HepG2 (cell line): ENCODE measurements around the gene C2. TPM values are rescaled to one million over a fixed set of nuclear protein-coding genes. Genes with fewer than 3 reads are reported as not detected.

Source experiments
- ARNT ChIP-seq: fragments of 450-650 bp; IDR thresholded peaks from 2 replicates; pipeline ENCODE4 v1.6.1; 2017
- HOXA3 ChIP-seq: sonication (generic); formaldehyde crosslinking; IDR thresholded peaks from 2 replicates; pipeline ENCODE4 v1.5.0; 2020; ENCODE audit warnings: missing genetic modification reagents
- PHB2 ChIP-seq: fragments of 450-650 bp; IDR thresholded peaks from 2 replicates; pipeline ENCODE4 v1.6.1; 2018; ENCODE audit not compliant: partially characterized antibody
- PLSCR1 ChIP-seq: sonication (generic); formaldehyde crosslinking; IDR thresholded peaks from 2 replicates; pipeline ENCODE4 v1.5.0; 2020; ENCODE audit warnings: missing genetic modification reagents, mild to moderate bottlenecking, borderline replicate concordance
- REPIN1 ChIP-seq: sonication (generic); formaldehyde crosslinking; IDR thresholded peaks from 2 replicates; pipeline ENCODE4 v1.8.0; 2022; ENCODE audit warnings: missing genetic modification reagents, low read depth, mild to moderate bottlenecking, borderline replicate concordance
- SIX1 ChIP-seq: sonication (generic); formaldehyde crosslinking; IDR thresholded peaks from 2 replicates; pipeline ENCODE4 v1.4.0; 2020; ENCODE audit warnings: missing genetic modification reagents, borderline replicate concordance
- SNAPC2 ChIP-seq: sonication (generic); formaldehyde crosslinking; IDR thresholded peaks from 2 replicates; pipeline ENCODE4 v1.8.1; 2022; ENCODE audit warnings: mild to moderate bottlenecking, missing genetic modification reagents
- TAF15 ChIP-seq: fragments of 200-400 bp; formaldehyde crosslinking; IDR thresholded peaks from one replicate; pipeline ENCODE4 v1.6.1; 2018; ENCODE audit warnings: mild to moderate bottlenecking, low read depth, low read length; ENCODE audit not compliant: poor library complexity, severe bottlenecking
- U2AF2 ChIP-seq: fragments of 200-400 bp; formaldehyde crosslinking; IDR thresholded peaks from 2 replicates; pipeline ENCODE4 v1.6.1; 2017; ENCODE audit warnings: low read depth, mild to moderate bottlenecking, low read length
- ZBTB26 ChIP-seq: IDR thresholded peaks from 2 replicates; pipeline ENCODE4 v1.6.1; 2016; ENCODE audit warnings: missing compliant biosample characterization, missing genetic modification reagents, borderline replicate concordance
- ZNF12 ChIP-seq: sonication (generic); formaldehyde crosslinking; IDR thresholded peaks from 2 replicates; pipeline ENCODE4 v1.5.0; 2020; ENCODE audit warnings: missing genetic modification reagents
- ZNF142 ChIP-seq: sonication (generic); formaldehyde crosslinking; IDR thresholded peaks from 2 replicates; pipeline ENCODE4 v1.4.0; 2020; ENCODE audit warnings: missing genetic modification reagents
- ZNF20 ChIP-seq: sonication (generic); formaldehyde crosslinking; IDR thresholded peaks from 2 replicates; pipeline ENCODE4 v1.4.0; 2020; ENCODE audit warnings: mild to moderate bottlenecking, moderate library complexity, missing genetic modification reagents
- ZNF460 ChIP-seq: sonication (generic); formaldehyde crosslinking; IDR thresholded peaks from 2 replicates; pipeline ENCODE4 v1.5.1; 2020; ENCODE audit warnings: missing genetic modification reagents, mild to moderate bottlenecking, borderline replicate concordance
- ZNF629 ChIP-seq: sonication (generic); formaldehyde crosslinking; conservative IDR thresholded peaks from 2 replicates; pipeline ENCODE4 v1.5.0; 2020; ENCODE audit warnings: missing genetic modification reagents
- ZNF720 ChIP-seq: sonication (generic); formaldehyde crosslinking; IDR thresholded peaks from 2 replicates; pipeline ENCODE4 v1.4.0; 2020; ENCODE audit warnings: missing genetic modification reagents
- ZSCAN5A ChIP-seq: sonication (generic); formaldehyde crosslinking; IDR thresholded peaks from 2 replicates; pipeline ENCODE4 v1.8.0; 2022; ENCODE audit warnings: mild to moderate bottlenecking, missing genetic modification reagents, borderline replicate concordance
- ZZZ3 ChIP-seq: sonication (generic); formaldehyde crosslinking; IDR thresholded peaks from 2 replicates; pipeline ENCODE4 v1.4.0; 2020; ENCODE audit warnings: missing genetic modification reagents, mild to moderate bottlenecking, borderline replicate concordance
- polyA plus RNA-seq, 8 experiments: library from polyadenylated mRNA; depleted of rRNA in 3 of 8; stranded (reverse) in 7 of 8; unstranded in 1 of 8; fragments of >200 nt; fragmentation: Illumina TruSeq in 4 of 8; extraction: Trizol in 4 of 8; gene quantifications; 2 replicates each; pipeline versions ENCODE4 v1.2.1 to v1.2.3, GENCODE V29; 2011 to 2016; ENCODE audit warnings: low read depth in 4 of 8, missing spikeins in 1 of 8, mixed read lengths in 1 of 8; ENCODE audit not compliant: insufficient read depth in 1 of 8
- total RNA-seq, 5 experiments: library from RNA; depleted of rRNA; stranded (reverse); fragments of >200 nt; fragmentation: Illumina TruSeq; extraction: Trizol; gene quantifications; 2 replicates each; pipeline ENCODE4 v1.2.3, GENCODE V29; 2016; ENCODE audit warnings: low read depth in 1 of 5

The C2 gene
- total and polyA plus RNA-seq, 2 of the 13 experiments (the other 11 are each of a cell fraction or from before 2014, with no cell fraction given): 165 to 307 TPM

GRCh38 chr6:31901953-31902643 lies 25.4 kb upstream of the C2 start, which contains the start of gene ZBTB12 (continued):
- TF ChIP-seq ZSCAN5A (CRISPR knock-in tag): 0 out of 2 replicates have a peak, but pooled peaks have one; percentile 18
- no peak for TF ChIP-seq ZBTB26 (CRISPR knock-in tag)
- peak; percentile 70 for TF ChIP-seq TAF15
- TF ChIP-seq ZNF629 (CRISPR knock-in tag): no peak; the same call in 1 of the 2 replicates
- TF ChIP-seq PHB2: no peak
- TF ChIP-seq REPIN1 (CRISPR knock-in tag): peak; percentile 25; the same call in 1 of the 2 replicates
- TF ChIP-seq PLSCR1 (CRISPR knock-in tag): peak; percentile 23; the same call in 1 of the 2 replicates
- 0 out of 2 replicates have a peak, but pooled peaks have one; percentile 13 for TF ChIP-seq SNAPC2 (CRISPR knock-in tag)
- no peak for TF ChIP-seq SIX1 (CRISPR knock-in tag)
- no peak for TF ChIP-seq ZNF20
- no peak for TF ChIP-seq ZNF720 (CRISPR knock-in tag)
- TF ChIP-seq ZZZ3 (CRISPR knock-in tag): no peak
- TF ChIP-seq ZNF12: no peak
- TF ChIP-seq ZNF460: no peak
- no peak for TF ChIP-seq U2AF2
- TF ChIP-seq ARNT: no peak
- TF ChIP-seq HOXA3 (CRISPR knock-in tag): peak; percentile 82
- TF ChIP-seq ZNF142 (CRISPR knock-in tag): 0 out of 2 replicates have a peak, but pooled peaks have one; percentile 50
